ENCODE results near the gene ZNF557. TPM values are rescaled to one million over a fixed set of nuclear protein-coding genes. Genes with fewer than 3 reads are reported as not detected.
"Not testable (repeated sequence)": the region's sequence is repeated elsewhere in the genome, so short reads cannot be mapped to it uniquely, and the experiment has no call there.

The ZNF557 gene
- total RNA-seq, 4 donors from 2014 or later: 6.7 to 9.9 (median 7.7) TPM

DNA sequence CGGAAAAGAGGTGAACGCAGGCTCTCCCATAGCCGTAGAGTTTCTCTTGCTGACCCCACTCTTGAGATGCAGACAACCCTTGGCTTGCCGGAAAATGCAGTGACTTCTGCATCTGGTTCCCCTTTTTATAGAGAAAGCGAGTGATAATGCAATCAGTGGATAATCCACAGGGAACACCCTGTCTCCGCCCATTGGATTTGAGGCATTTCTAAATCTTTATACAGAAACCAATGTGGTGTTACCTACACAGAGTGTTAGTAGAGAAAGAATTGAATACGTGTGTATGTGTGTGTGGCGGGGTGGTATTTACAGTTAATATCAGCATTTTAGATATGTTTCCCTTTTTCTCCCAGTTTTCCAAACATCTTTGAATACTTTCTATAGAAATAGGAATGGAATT is 10.9 kb upstream of the ZNF557 start, which contains the start of gene MBD3L3:
TSS of gene MBD3L3 (minus strand) at position 101 of the 400 bp plus-strand sequence. CDS start at position 30, 71 bp downstream.
- H3K9me3 ChIP-seq; H3K4me3 ChIP-seq; H3K27ac ChIP-seq; H3K36me3 ChIP-seq; H3K4me1 ChIP-seq; H3K27me3 ChIP-seq; DNase-seq (ENCODE audit: low spot score in 2 of 2): not testable (repeated sequence)
- WGBS: no CpG with 5 or more reads among the region's 8 CpGs

DNA sequence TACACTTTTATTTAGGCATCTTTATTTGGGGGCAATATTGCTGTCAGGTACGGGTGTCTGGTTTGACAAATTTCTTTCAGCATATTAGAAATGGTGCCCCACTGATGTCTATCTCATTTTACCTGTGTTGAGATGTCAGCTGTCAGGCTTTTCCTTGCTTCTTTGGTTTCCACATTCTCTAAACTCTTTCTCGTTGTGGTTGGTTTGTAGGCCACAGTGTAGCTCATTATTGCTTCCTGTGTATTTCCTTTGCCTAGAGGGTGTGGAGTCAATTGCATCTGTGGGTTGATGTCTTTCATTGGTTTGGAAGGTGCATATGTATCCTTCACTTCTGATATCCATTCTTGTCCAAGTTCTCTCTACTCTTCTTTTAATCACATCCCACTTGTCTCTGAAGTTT is 9.5 kb upstream of the ZNF557 start:
- not testable (repeated sequence) for H3K9me3 ChIP-seq; H3K4me1 ChIP-seq; H3K4me3 ChIP-seq; H3K27me3 ChIP-seq; DNase-seq (ENCODE audit: low spot score in 2 of 2); H3K27ac ChIP-seq; H3K36me3 ChIP-seq
- WGBS: 78% methylated on average over 2 of the region's 2 CpGs

DNA sequence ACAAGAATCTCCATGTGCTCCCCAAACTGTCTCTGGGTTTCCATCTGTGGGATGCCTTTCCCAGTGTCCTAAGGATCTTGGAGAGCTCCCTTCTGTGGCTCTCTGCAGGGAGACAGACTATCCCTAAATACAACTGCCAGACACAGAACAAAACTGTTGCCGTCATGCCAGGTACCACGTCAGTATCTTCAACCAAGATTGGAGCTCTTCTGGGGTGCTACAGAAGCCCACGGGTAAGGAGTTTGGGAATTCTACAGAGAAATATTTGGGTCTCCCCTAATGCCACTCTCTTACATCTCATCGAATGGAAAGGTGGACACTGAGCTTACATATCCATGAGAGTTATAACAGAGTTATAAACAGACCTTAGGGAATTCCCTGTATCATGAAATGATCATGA is 6.2 kb upstream of the ZNF557 start:
- Histone ChIP-seq H3K4me3 (no peak overlapping the region), H3K27ac (no peak overlapping the region), H3K36me3 (no peaks in the 10 kb centered on the region), H3K4me1 (no peaks in the 10 kb centered on the region), H3K27me3 (no peaks in the 10 kb centered on the region), H3K9me3 (no peaks in the 10 kb centered on the region)
- TF ChIP-seq EP300 (IDR thresholded peaks at IDR 0.05) (no peak), POLR2A (IDR thresholded peaks at IDR 0.05) (no peak), POLR2AphosphoS5 (IDR thresholded peaks at IDR 0.05) (no peak)
- TF ChIP-seq, protein P1, sequence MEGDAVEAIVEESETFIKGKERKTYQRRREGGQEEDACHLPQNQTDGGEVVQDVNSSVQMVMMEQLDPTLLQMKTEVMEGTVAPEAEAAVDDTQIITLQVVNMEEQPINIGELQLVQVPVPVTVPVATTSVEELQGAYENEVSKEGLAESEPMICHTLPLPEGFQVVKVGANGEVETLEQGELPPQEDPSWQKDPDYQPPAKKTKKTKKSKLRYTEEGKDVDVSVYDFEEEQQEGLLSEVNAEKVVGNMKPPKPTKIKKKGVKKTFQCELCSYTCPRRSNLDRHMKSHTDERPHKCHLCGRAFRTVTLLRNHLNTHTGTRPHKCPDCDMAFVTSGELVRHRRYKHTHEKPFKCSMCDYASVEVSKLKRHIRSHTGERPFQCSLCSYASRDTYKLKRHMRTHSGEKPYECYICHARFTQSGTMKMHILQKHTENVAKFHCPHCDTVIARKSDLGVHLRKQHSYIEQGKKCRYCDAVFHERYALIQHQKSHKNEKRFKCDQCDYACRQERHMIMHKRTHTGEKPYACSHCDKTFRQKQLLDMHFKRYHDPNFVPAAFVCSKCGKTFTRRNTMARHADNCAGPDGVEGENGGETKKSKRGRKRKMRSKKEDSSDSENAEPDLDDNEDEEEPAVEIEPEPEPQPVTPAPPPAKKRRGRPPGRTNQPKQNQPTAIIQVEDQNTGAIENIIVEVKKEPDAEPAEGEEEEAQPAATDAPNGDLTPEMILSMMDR (IDR thresholded peaks at IDR 0.05): no peak
- no peak for DNase-seq (ENCODE audit: low spot score in 2 of 2)
- WGBS: 81% methylated on average over 4 of the region's 4 CpGs

DNA sequence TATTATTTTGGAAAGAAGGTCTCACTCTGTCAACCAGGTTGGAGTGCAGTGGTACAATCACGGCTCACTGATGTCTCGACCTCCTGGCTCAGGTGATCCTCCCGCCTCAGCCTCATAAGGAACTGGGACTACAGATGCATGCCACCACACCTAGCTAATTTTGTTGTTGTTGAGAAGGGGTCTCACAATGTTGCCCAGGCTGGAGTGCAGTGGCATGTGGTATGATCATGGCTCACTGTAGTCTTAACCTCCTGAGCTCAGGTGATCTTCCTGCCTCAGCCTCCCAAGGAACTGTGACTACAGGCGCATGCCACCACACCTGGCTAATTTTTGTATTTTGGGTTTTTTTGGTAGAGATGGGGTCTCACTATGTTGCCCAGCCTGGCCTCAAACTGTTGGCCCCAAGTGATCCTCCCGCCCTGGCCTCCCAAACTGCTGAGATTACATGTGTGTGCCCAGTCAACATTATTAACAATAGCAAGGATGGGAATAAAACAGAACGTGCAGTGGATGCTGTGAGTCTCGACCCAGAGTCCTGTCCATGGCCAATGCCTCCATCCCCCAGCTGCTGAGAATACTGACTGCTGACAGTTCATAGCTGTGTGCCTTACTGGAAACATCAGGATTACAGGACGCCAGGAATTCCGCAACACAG is 5.6 kb upstream of the ZNF557 start:
- Histone ChIP-seq H3K4me1 (no peaks in the 10 kb centered on the region), H3K27ac (no peak overlapping the region), H3K9me3 (no peaks in the 10 kb centered on the region), H3K36me3 (no peaks in the 10 kb centered on the region), H3K4me3 (no peak overlapping the region), H3K27me3 (no peaks in the 10 kb centered on the region)
- no peak for TF ChIP-seq POLR2AphosphoS5 (IDR thresholded peaks at IDR 0.05)
- TF ChIP-seq, protein P1 (IDR thresholded peaks at IDR 0.05): no peak
- DNase-seq (ENCODE audit: low spot score in 2 of 2): no peak
- 89% methylated on average over 7 of the region's 9 CpGs for WGBS

DNA sequence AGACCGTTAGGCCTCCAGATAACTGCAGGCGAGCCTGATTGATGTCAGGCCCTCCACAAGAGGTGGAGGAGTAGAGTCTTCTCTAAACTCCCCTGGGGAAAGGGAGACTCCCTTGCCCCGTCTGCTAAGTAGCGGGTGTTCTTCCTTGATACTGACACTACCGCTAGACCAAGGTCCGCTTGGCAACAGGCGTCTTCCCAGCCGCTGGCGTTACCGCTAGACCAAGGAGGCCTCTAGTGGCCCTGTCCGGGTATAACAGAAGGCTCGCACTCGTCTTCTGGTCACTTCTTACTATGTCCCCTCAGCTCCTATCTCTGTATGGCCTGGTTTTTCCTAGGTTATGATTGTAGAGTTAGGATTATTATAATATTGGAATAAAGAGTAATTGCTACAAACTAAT is 2.4 kb upstream of the ZNF557 start:
- H3K36me3 ChIP-seq; H3K27ac ChIP-seq; H3K4me1 ChIP-seq; H3K9me3 ChIP-seq; DNase-seq (ENCODE audit: low spot score in 2 of 2); H3K27me3 ChIP-seq; H3K4me3 ChIP-seq: not testable (repeated sequence)
- WGBS: 49% methylated on average over 13 of the region's 13 CpGs

DNA sequence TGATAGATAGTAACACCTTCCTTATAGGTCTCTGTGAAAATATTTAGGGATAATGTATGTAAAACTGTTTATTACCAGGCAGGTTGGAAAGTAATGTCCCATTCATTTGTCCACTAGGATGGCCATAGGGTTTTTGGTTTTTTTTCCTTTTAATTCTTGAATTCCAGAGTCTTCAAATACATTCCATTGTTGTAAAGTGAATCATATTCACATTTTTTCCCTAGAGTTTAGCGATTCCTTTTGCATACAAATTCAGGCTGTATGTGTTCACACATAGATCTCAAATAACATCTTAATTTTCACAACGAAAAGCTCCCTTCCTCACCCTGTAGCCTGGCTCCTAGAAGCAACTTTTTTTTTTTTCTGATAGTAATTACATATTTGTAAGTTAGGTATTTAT is 1.8 kb upstream of the ZNF557 start:
- no peaks in the 10 kb centered on the region for H3K9me3 ChIP-seq

More for the DNA sequence above, 1.8 kb upstream of the ZNF557 start:
- Histone ChIP-seq H3K27ac (no peak overlapping the region), H3K4me3 (no peak overlapping the region), H3K27me3 (no peaks in the 10 kb centered on the region), H3K4me1 (peaks cover 9% of the 10 kb centered on the region), H3K36me3 (peaks cover 14% of the 10 kb centered on the region)
- TF ChIP-seq, protein P1 (IDR thresholded peaks at IDR 0.05): no peak
- no peak for TF ChIP-seq POLR2A (IDR thresholded peaks at IDR 0.05)
- TF ChIP-seq POLR2AphosphoS5 (IDR thresholded peaks at IDR 0.05): no peak
- TF ChIP-seq EP300 (IDR thresholded peaks at IDR 0.05): no peak
- DNase-seq (ENCODE audit: low spot score in 2 of 2): no peak
- 57% methylated on average over 2 of the region's 2 CpGs for WGBS

Measured in suprapubic skin (tissue), 4 donors.